ENCODE results near the gene CAVIN1.
"Not testable (repeated sequence)": the region's sequence is repeated elsewhere in the genome, so short reads cannot be mapped to it uniquely, and the experiment has no call there.

The CAVIN1 gene

DNA sequence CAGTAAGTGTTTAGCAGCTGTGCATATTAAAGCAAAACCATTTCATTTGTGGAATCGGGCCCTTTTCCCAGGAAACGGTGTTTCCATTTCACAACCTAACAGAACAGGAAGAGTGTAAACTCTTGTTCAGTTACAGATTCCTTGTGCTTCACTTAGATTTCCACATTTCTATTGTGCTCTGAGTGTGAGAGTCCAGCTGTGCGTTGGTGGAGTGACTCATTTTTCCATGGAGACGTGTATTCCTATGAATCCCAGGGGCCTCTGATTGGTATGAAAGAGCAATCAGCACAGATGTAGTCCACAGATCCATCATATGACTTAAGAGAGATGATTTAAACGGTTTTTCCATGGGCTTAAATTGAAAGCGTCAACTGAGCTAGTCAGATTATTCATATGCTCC, 13.3 kb upstream of the CAVIN1 start:
- DNase-seq (ENCODE audit: extremely low spot score, insufficient read length, low read depth) = no peak
- FAIRE-seq = no peak

DNA sequence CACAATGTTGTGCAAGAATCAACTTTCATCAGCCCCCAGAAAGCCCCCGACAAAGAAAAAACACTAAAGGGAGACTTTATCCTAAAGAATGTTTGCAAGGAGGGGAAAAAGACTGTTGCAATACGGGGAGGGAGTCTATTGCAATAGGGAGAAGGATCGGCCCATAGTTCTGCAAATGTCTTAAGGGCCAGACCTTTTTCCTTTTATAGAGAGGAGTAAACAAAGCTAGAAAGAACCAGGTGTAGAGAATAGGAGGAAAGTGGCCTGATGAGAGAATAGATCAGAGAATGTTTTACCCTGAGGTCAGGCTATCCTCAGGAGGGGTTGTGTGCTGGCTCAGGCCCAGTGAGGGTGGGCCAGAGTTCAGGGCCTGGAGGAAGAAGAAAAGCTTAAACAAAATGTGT, 8.7 kb upstream of the CAVIN1 start:
- DNase-seq (ENCODE audit: extremely low spot score, insufficient read length, low read depth) = no peak
- no peak for FAIRE-seq

DNA sequence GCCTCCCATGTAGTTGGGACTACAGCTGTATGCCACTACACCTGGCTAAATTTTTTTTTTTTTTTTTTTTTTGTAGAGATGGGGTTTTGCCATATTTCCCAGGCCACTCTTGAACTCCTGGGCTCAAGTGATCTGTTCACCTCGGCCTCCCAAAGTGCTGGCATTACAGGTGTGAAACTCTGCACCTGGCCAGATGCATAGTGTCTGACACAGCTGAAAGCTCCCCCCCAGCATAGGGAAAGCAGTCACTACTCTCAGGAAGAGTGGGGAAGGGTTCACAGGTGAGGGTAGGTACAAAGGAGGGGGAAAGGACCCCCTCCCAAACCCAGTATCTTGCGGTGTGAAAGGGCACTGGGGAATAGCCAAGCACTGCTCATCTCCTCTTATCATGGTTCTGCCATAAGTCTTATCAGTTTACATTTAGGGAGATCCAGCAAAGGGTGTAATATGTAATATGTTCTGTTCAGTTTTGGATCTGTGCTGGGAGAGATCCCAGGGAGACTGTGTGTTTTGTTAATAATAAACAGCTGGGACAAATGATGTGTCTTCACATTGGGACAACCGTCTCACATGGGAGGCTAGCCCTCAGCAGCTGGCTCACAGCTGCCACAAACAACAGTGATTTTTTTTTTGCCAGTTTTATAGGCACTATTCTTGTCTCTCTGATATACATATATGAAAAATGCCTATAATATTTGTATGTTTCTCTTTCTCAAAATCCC, 6.8 kb upstream of the CAVIN1 start:
- no peak for FAIRE-seq
- DNase-seq (ENCODE audit: extremely low spot score, insufficient read length, low read depth) = no peak

DNA sequence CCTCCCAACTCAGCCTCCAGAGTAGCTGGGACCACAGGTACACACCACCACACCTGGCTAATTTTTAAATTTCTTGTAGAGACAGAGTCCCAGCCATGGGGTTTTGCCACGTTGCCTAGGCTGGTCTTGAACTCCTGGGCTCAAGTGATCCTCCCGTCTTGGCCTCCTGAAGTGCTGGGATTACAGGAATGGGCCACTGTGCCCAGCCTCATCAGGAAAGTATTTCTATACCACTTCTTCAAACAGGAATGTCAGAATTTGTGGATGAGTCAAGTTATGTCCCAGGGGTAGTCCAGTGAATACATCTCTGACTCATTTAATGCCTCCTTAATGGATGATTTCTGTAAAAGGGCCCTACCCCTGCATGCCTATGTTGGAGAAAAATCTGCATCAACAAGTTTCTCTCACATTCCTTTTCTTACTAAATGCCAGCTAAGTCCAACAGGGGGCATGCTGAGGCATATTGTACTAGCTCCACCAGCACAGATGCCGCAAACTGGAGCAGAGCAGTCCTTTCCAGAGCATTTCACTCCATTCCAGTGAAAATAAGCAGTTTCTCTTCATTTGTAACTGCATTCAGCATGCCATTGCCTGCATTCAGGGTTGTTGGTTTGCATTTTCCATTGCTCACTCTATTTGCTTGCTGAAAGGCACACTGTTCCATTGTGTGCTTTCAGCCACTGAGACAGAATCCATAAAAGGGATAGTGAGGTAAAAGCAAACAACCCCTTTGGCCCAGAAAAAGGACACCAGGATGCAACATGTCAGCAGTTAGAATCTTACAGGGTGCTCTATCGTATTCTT, 5.3 kb upstream of the CAVIN1 start:
- no peak for DNase-seq (ENCODE audit: extremely low spot score, insufficient read length, low read depth)
- peak; percentile 44 for FAIRE-seq

DNA sequence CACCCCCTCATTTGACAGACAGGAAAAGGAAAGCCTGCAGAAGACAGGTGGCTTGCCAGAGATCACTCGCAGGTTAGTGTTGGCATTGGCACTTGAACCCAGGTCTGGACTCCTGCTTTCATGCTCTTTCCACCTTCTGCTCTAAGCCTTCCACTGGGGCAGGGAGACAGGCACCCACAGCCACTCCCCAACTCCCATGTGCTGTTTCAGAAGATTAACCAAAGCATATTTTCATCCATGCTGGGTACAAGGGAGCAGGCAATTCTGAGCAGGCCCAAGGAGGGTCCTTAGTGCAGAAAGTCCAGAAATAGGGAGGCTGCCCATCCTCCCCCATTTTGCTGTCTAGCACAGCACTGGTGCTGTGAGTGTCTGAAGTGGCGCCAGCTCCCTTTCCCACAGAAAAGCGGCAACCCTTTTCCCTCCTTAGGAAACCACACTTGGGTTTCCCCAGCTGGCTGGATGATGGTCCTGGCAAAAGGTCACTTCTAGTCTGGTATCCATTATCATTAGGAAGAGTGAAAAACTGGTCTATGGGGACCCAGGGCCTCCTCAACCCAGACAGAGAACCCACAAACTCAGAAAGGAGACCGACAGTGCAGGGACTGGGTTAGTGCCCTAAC, 2.0 kb upstream of the CAVIN1 start:
- no peak for FAIRE-seq
- no peak for DNase-seq (ENCODE audit: extremely low spot score, insufficient read length, low read depth)

DNA sequence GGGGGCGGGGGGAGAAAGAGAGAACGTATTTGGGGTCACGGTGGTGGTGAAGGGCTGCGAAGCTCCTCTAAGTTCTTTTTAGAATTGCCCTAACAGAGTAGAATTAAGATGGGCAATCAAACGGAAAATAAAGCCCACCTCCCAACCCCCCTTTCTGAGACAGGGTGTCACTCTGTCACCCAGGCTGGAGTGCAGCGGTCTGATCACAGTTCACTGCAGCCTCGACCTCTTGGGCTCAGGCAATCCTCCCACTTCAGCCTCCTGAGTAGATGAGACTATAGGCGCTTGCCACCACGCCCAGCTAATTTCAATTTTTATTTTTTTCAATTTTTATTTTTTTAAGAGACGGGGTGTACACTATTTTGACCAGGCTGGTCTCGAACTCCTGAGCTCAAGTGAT, 710 bp upstream of the CAVIN1 start:
- FAIRE-seq (no peak), DNase-seq (ENCODE audit: extremely low spot score, insufficient read length, low read depth) (no peak)

DNA sequence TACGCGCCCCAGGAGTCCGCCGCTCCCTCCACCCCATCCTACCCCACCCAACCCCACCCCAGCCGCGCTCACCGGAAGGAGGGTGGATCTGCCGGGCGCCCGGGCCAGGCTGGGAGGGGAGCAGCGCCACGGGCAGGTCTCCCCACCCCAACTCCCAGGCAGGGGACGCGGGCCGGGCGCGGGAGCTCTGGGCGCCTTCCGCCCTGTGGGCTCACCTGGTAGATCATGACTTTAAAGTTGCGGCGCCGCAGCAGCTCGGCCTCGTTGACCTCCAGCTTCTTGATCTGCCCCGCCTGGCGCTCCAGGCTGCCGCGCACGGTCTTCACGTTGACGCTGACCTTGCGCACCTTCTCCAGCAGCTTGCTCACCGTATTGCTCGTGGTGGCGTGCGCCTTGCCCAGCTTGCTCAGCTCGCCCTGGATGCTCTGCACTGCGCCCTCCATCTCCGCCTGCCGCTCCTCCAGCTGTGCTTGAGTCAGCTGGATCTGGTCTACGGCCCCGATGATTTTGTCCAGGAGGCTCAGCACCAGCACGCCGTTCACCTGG, 571 bp downstream of the CAVIN1 start:
- no peak for DNase-seq (ENCODE audit: extremely low spot score, insufficient read length, low read depth)
- FAIRE-seq = no peak

DNA sequence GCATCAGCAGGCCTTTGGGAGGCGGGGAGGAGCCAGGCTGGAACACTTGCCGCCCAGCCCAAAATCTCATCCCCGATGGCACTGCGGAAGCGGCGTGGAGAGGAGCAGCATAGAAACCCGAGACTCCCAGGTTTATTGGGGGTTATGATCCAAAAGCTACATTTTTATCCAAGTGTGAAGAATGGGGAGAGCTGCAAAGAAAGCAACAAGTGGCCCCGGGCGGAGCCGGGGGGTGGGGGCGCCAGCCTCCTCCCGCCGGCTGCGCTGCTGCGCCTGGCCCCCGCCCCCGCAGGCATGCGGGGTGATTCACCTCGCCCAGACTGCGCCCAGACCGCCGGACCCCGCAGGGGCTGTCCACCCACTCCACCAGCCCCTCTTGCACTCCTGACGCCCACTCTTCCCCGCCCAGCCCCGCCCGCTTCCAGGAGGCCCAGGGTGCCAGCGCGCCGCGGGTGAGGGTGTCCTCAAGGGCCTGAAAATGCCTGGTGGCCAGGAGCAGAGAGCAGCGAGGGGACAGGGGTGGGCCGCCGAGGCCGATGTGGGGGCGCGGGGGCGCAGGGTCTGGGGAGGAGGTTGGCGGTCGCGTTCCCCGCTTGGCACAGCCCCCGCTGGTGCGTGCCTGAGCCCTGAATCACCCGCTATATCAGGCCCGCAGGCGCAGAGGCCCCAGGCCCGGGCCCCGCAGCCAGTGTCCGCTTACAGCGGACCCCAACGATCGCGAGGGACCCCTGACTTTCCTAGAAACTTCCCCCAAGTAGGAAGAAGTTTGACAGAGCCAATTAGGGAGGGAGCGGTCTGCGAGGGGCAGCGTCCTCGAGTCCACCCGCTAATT, 1.3 kb downstream of the CAVIN1 start:
- DNase-seq (ENCODE audit: extremely low spot score, insufficient read length, low read depth) = no peak
- FAIRE-seq = no peak

DNA sequence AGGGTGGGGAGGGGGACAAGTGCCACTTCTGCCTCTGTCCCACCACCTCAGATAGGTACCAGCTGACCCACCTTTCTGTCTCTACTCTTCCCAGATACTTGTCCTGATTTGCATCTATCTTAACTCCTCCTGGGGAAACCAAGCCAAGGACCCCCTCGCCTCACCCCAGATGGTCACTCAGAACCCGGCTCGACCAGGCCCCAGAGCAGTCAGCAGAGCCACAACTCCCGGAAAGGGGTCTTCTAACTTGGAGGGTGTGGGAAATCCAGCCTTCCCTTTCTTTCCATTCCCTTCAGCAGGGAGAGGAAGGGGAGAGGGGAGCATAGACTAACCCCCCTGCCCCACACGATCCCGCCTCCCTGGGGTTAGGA, 1.9 kb downstream of the CAVIN1 start:
- DNase-seq (ENCODE audit: extremely low spot score, insufficient read length, low read depth) (no peak), FAIRE-seq (no peak)

DNA sequence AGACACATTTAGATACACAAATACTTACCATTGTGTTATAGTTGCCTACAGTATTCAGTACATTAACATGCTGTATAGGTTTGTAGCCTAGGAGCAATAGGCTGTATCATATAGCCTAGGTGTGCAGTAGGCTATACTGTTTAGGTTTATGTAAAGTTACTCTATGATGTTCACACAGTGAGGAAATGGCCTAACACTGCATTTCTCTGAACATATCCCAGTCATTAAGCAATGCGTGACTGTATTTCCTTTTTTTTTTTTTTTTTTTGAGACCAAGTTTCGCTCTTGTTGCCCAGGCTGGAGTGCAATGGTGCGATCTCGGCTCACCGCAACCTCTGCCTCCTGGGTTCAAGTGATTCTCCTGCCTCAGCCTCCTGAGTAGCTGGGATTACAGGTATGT, 5.1 kb downstream of the CAVIN1 start:
- not testable (repeated sequence) for DNase-seq (ENCODE audit: extremely low spot score, insufficient read length, low read depth); FAIRE-seq

DNA sequence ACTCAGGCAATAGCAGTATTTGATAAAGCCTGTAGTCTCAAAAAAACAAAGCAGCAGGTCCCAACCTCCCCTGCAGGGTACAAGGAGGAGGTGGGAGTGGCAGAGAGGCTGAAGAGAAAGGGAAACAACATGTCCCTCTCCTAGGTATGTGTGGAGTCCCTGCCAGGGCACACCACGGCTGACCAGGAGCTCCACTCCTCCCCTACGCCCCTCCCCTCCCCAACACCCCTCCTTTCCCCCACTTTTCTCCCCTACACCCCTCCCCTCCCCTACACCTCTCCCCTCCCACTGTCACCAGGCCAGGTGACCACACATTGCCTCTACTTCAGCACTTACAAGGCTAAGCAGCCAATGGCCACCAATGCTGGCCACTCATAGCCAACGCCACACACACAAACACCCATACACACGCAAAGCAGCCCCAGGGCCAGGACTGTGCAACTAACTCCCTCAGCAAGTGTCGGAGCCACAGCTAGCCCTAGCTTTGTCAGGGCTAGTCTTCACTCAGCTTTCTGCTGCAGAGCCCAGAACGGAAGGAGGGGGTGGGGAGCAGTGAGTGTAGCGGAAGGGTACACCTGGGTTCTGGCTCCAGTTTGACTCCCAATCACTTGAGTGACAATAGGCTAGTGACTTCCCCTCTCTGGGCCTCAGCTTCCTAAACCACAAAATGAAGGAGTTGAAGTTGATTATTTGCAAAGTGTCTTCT, 8.2 kb downstream of the CAVIN1 start:
- DNase-seq (ENCODE audit: extremely low spot score, insufficient read length, low read depth) (no peak), FAIRE-seq (peak; percentile 12)

DNA sequence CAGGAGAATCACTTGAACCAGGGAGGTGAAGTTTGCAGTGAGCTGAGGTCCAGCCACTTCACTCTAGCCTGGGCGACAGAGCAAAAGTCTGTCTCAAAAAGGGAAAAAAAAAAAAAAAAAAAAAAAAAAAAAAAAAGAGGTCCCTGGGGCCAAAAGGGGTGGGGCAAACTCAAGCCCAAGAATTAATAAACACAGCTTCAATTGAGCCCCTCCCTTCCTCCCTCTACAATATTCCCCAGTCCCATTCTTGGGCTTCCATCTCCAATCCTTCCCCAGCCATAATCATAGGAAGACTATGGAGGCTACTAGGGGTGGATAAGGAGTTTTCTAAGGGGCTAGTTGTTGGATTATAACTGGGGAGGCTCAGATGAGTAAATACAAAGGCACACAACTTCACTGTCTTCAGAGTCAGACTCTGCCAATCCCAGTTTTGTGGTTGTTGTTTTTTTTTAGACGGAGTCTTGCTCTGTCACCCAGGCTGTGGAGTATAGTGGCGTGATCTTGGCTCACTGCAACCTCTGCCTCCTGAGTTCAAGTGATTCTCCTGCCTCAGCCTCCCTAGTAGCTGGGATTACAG, 9.5 kb downstream of the CAVIN1 start:
- DNase-seq (ENCODE audit: extremely low spot score, insufficient read length, low read depth) (no peak), FAIRE-seq (no peak)

DNA sequence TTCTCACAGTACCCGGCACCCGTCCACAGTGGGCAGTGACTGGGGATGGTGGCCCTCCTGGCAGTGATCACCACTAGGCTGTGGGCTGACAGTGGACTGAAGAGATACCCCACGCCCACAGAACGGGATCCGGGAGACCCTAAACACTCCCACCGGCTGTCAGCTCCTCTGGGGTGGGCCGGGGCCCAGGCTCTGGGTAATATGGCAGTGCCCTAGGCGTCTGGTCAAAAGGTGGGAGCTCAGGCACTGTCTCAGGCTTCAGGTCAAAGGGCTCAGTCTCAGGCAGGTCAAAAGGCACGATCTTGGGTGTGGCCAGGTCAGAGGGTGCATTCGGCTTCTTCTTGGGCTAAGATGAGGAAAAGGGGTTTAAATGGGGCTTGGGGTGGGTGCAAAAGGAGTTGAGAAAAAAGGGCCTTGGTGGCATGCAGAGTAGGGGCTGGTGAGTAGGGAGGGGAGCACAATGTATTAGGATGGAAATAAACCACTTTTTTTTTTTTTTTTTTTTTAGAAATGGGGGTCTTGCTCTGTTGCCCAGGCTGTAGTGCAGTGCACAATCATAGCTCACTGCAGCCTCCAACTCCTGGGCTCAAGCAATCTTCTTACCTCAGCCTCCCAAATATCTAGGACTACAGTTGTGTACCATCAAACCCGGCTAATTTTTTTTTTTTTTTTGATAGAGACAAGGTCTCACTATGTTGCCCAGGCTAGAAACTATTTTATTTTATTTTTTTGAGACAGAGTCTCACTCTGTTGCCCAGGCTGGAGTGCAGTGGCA, 11.0 kb downstream of the CAVIN1 start:
- FAIRE-seq (no peak), DNase-seq (ENCODE audit: extremely low spot score, insufficient read length, low read depth) (no peak)

DNA sequence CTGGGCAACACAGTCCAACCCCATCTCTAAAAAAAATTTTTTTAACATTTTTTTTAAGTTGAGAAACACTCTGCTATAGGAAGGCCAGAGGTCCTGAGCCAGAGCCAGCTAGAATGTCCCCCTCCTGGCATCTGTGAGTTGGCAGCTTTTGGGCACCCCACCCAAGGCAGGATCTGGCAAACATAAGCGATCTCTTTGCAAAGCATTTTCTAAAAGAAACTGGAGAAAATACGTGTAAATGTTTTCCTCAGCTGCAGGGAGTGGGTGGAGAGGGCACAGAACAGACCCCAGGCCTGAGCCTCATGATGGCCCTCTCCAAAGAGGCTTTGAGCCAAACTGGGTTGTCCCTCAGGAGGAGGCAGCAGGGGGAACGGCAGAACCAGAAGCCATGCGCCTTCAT, 11.7 kb downstream of the CAVIN1 start:
- DNase-seq (ENCODE audit: extremely low spot score, insufficient read length, low read depth) (no peak), FAIRE-seq (no peak)

DNA sequence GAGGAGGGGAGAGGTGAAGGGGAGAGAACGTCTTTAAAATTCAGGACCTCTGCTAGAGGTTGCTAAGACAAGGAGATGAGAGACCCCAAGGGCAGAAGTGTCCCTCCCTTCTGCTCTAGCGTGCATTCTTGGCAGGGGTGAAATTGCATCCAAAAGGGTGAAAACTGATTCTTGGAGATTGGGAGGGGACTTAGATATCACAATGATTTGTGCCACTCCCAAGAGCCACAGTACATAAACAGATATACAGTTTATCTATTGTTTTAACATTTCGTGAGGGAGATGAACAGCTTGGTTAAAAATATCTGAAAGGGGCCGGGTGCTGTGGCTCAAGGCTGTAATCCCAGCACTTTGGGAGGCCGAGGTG, 12.8 kb downstream of the CAVIN1 start:
- FAIRE-seq = no peak
- DNase-seq (ENCODE audit: extremely low spot score, insufficient read length, low read depth) = no peak

DNA sequence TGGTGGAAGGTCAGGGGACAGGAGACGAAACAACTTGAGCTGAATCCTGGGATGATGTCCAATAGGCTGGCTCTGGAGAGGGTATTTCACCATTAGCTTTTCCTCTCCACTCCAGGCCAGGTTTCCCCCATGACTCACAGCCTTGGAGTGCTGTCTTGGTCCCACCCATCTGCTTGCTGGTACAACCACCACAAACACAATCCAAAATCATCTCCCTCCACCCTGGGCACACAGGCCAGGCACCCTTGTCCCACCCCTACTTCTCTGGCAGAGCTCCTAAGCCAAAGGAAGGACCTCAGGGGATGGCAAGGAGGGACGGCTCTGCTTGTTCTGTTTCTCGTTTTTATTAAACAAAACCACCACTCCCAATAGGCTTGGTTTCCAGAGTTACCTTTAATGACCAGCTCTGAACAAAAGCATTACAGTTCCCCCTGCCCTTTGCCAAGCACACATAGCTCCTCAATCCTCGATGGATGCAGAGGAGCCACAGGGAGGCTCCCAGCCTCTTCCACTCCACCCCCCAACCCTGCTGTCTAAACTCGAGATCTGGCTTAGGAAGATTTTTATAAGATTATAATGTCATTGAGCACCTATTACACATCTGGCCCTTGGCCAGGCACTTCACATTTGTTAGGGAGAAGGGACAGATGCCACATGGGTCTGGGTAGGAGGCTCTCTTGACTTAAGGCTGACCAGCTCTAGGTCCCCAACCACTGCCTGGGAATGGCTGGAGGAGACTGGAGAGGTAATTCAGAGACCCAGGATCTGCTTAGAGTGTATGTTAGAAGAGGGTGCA, 13.3 kb downstream of the CAVIN1 start:
- FAIRE-seq (no peak), DNase-seq (ENCODE audit: extremely low spot score, insufficient read length, low read depth) (no peak)

DNA sequence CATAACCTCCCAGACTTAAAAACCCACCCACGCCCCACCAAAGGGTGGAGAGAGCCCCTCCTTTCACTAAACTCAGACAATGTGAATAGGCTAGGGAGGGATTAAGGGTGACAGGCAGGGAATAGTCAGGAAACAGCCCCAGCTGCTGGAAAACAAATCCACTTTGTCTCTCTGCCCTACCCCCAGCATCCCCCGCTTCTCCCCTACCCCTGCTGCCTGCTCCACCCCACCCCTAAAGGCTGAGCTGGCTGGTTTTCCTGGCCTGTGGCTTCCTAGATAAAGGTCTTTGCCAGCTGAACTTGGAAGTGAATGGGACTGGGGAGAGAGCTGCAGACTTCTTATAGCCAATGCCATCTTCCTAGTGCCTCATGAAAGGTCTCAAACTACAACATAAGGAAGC, 15.0 kb downstream of the CAVIN1 start:
- no peak for FAIRE-seq
- no peak for DNase-seq (ENCODE audit: extremely low spot score, insufficient read length, low read depth)
